Neural progenitor cell (in vitro differentiated cells): ENCODE results near the gene B3GNT9.

Experiments
- CTCF ChIP-seq: fragments of 200-600 bp; sonication (generic); IDR thresholded peaks from 2 replicates; pipeline ENCODE4 v1.5.1; 2017; ENCODE audit warnings: antibody characterized with exemption, mild to moderate bottlenecking
- EZH2 ChIP-seq: fragments of 200-600 bp; sonication (generic); IDR thresholded peaks from 2 replicates; pipeline ENCODE4 v1.6.1; 2017; ENCODE audit warnings: antibody characterized with exemption, mild to moderate bottlenecking, moderate library complexity
- EZH2phosphoT487 ChIP-seq: fragments of 200-600 bp; sonication (generic); IDR thresholded peaks from 2 replicates; pipeline ENCODE4 v1.6.1; 2017; ENCODE audit warnings: antibody characterized with exemption

GRCh38 chr16:67105881-67106280 lies 44.9 kb downstream of the B3GNT9 start:
- TF ChIP-seq CTCF (no peak), EZH2 (no peak), EZH2phosphoT487 (no peak)
